Astrocyte (in vitro differentiated cells and primary cell): ENCODE results near the gene EXD3. TPM values are rescaled to one million over a fixed set of nuclear protein-coding genes. Genes with fewer than 3 reads are reported as not detected.

ENCODE experiments used
- DNase-seq: peaks from one replicate; pipeline ENCODE4 v3.0.0-alpha.2; 2010; ENCODE audit warnings: low read depth
- FAIRE-seq: peaks from 2 replicates; lab custom pipeline; 2011; peaks lifted over from hg19 to GRCh38; lab: Jason Lieb, UNC
- H2AFZ ChIP-seq: 2 replicates; pipeline ENCODE4 v1.6.0; 2012; ENCODE audit warnings: low read depth, low read length, inconsistent platforms
- H3K27ac ChIP-seq: 2 replicates; pipeline ENCODE4 v1.5.1; 2011; ENCODE audit warnings: low read depth, low read length, inconsistent platforms
- H3K27me3 ChIP-seq: 2 replicates; pipeline ENCODE4 v1.6.0; 2011; ENCODE audit warnings: low read length, inconsistent platforms; ENCODE audit not compliant: insufficient read depth
- H3K36me3 ChIP-seq: 2 replicates; pipeline ENCODE4 v1.5.1; 2011; ENCODE audit warnings: low read length, inconsistent platforms; ENCODE audit not compliant: insufficient read depth
- H3K4me1 ChIP-seq: 2 replicates; pipeline ENCODE4 v1.5.1; 2011; ENCODE audit warnings: low read length, inconsistent platforms; ENCODE audit not compliant: insufficient read depth
- H3K4me2 ChIP-seq: 2 replicates; pipeline ENCODE4 v1.6.0; 2012; ENCODE audit warnings: low read length, inconsistent platforms
- H3K4me3 ChIP-seq: 2 replicates; pipeline ENCODE4 v1.5.1; 2011; ENCODE audit warnings: low read depth, mild to moderate bottlenecking, low read length, inconsistent platforms; ENCODE audit not compliant: insufficient read depth
- H3K79me2 ChIP-seq: 2 replicates; pipeline ENCODE4 v1.6.0; 2012; ENCODE audit warnings: mild to moderate bottlenecking, low read length, inconsistent platforms; ENCODE audit not compliant: insufficient read depth
- H3K9ac ChIP-seq: 2 replicates; pipeline ENCODE4 v1.6.0; 2012; ENCODE audit warnings: mild to moderate bottlenecking, low read length, inconsistent platforms
- H3K9me3 ChIP-seq: 2 replicates; pipeline ENCODE4 v1.5.1; 2012; ENCODE audit warnings: low read depth, mild to moderate bottlenecking, low read length, inconsistent platforms; ENCODE audit not compliant: insufficient read depth
- H4K20me1 ChIP-seq: 2 replicates; pipeline ENCODE4 v1.6.0; 2012; ENCODE audit warnings: low read length, inconsistent platforms; ENCODE audit not compliant: insufficient read depth
- H3K27ac Mint-ChIP-seq: one replicate; pipeline ENCODE4 v1.8.0; 2021; ENCODE audit warnings: mild to moderate bottlenecking, mixed read lengths; ENCODE audit not compliant: unreplicated experiment
- H3K27me3 Mint-ChIP-seq: one replicate; pipeline ENCODE4 v1.8.0; 2021; ENCODE audit warnings: low read depth, mixed read lengths; ENCODE audit not compliant: unreplicated experiment
- H3K36me3 Mint-ChIP-seq: one replicate; pipeline ENCODE4 v1.8.0; 2021; ENCODE audit warnings: low read depth, mixed read lengths; ENCODE audit not compliant: unreplicated experiment
- H3K4me1 Mint-ChIP-seq: one replicate; pipeline ENCODE4 v1.8.0; 2021; ENCODE audit warnings: low read depth, mixed read lengths; ENCODE audit not compliant: unreplicated experiment
- H3K4me3 Mint-ChIP-seq: one replicate; pipeline ENCODE4 v1.8.0; 2021; ENCODE audit warnings: mild to moderate bottlenecking, moderate library complexity, mixed read lengths; ENCODE audit not compliant: unreplicated experiment
- H3K9me3 Mint-ChIP-seq: one replicate; pipeline ENCODE4 v1.8.0; 2021; ENCODE audit warnings: mild to moderate bottlenecking, mixed read lengths; ENCODE audit not compliant: unreplicated experiment
- CTCF ChIP-seq: IDR thresholded peaks from 2 replicates; pipeline ENCODE4 v1.5.1; 2011; ENCODE audit warnings: low read depth, mild to moderate bottlenecking, inconsistent platforms, low read length, moderate library complexity; ENCODE audit not compliant: insufficient read depth
- EZH2 ChIP-seq: IDR thresholded peaks from 2 replicates; pipeline ENCODE4 v1.6.1; 2012; ENCODE audit warnings: mild to moderate bottlenecking, low read length, inconsistent platforms; ENCODE audit not compliant: insufficient read depth
- total RNA-seq: library from RNA; stranded (reverse); gene quantifications from 2 replicates; pipeline ENCODE4 v1.2.1, GENCODE V29; 2021

The EXD3 gene
- total RNA-seq, 1 donor from 2014 or later, result 8.5 TPM

DNA sequence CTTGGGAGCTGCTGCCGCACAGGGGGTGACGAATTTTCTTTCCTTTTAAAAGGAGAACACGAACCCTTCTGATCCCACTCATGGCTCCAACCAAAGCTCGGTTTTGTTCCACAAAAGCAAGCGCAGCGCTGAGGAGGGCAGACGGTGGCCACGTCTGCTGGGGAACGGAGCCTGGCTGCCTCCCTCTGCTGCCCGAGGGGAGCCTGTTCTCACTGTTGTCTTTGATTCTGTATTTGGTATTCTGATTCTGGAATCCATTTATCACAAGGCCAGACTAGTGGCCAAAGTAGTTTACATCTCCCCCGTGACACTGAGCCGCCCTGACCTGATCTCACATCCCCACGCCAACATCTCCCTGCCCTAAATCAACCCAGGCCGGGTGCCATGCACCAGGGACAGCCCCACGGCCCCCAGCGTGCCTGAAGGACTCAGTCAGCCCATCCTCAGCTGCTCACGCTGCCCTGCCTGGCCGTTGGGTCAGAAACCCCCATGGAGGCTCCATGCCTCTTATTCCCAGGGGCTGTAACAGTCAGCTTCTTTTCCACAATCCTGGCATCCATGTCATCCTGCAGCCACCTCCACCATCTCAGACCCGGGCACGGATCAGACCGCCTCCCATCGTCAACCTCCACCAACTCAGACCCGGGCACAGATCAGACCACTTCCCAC, 42.9 kb upstream of the EXD3 start:
- no peak for TF ChIP-seq EZH2
- TF ChIP-seq CTCF, result no peak
- no peaks in the 10 kb centered on the region for H3K4me1 ChIP-seq
- H3K27ac Mint-ChIP-seq, result no peak overlapping the region
- no peak overlapping the region for H3K9ac ChIP-seq
- peaks cover 8% of the 10 kb centered on the region for H3K27me3 Mint-ChIP-seq
- no peak overlapping the region for H2AFZ ChIP-seq
- no peaks in the 10 kb centered on the region for H3K79me2 ChIP-seq
- H3K4me3 ChIP-seq, result no peak overlapping the region
- DNase-seq (no peak), FAIRE-seq (no peak)
- no peak overlapping the region for H3K27ac ChIP-seq
- peaks cover 3% of the 10 kb centered on the region for H3K27me3 ChIP-seq
- H3K4me2 ChIP-seq, result no peak overlapping the region
- no peaks in the 10 kb centered on the region for H4K20me1 ChIP-seq
- no peaks in the 10 kb centered on the region for H3K9me3 ChIP-seq
- no peaks in the 10 kb centered on the region for H3K36me3 ChIP-seq
- H3K4me3 Mint-ChIP-seq, result no peak overlapping the region
- H3K36me3 Mint-ChIP-seq, result peaks cover 3% of the 10 kb centered on the region
- no peaks in the 10 kb centered on the region for H3K4me1 Mint-ChIP-seq
- H3K9me3 Mint-ChIP-seq, result no peaks in the 10 kb centered on the region

DNA sequence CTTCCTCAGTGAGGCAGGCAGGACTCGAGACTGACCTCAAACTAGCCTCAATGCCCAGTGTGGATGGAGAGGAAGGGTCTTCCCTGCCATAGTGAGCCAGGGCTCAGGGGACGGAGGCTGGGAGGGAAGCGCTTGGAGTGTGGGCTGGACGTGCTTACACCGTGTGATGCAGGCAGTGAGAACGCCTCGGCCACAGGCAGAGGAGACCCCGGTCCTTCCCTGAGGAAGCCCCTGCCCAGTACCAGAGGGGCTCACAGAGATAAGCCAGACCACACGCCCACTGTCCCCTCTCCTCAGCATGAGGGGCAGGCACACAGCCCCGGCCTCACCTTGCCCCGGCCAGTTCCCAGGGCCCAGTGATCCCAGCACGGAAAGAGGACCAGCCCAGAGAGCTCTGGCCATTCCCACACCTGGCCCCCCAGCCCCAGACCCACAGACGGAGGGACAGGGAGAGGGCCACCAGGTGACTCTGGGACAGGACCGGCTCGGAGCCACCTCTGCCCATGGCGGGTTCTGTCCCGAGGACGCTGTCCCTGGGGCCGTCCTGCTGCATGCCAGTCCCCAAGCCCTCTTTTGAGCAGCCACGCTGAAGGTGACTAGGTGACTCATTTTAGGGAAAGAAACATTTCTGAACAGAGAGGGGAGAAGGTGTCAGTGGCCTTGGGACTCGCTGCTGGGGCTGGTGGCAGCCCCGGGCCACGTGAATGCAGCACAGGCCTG, 42.2 kb upstream of the EXD3 start:
- no peaks in the 10 kb centered on the region for H3K79me2 ChIP-seq
- Mint-ChIP-seq H3K27ac (no peak overlapping the region), H3K4me3 (no peak overlapping the region), H3K9me3 (no peaks in the 10 kb centered on the region), H3K27me3 (peaks cover 8% of the 10 kb centered on the region), H3K36me3 (peaks cover 3% of the 10 kb centered on the region), H3K4me1 (no peaks in the 10 kb centered on the region)
- DNase-seq (no peak), FAIRE-seq (no peak)
- no peak overlapping the region for H3K4me3 ChIP-seq
- H4K20me1 ChIP-seq, result no peaks in the 10 kb centered on the region
- no peaks in the 10 kb centered on the region for H3K36me3 ChIP-seq
- no peak overlapping the region for H3K9ac ChIP-seq
- peaks cover 3% of the 10 kb centered on the region for H3K27me3 ChIP-seq
- no peak overlapping the region for H3K27ac ChIP-seq
- H3K4me2 ChIP-seq, result no peak overlapping the region
- H3K4me1 ChIP-seq, result no peaks in the 10 kb centered on the region
- H2AFZ ChIP-seq, result no peak overlapping the region
- H3K9me3 ChIP-seq, result no peaks in the 10 kb centered on the region
- TF ChIP-seq CTCF (no peak), EZH2 (no peak)
